Left ventricle myocardium inferior (tissue), 1 donor: Measurements from ENCODE around the gene SDC1. TPM values are rescaled to one million over a fixed set of nuclear protein-coding genes. Genes with fewer than 3 reads are reported as not detected.

ENCODE experiments used
- DNase-seq: peaks from one replicate; pipeline ENCODE4 v3.0.0-alpha.2; 2020
- H3K27ac ChIP-seq: fragments of 200-600 bp; replicated peaks from 2 replicates; pipeline ENCODE4 v1.8.0; 2021
- H3K27me3 ChIP-seq: fragments of 200-600 bp; 2 replicates; pipeline ENCODE4 v1.8.0; 2021; ENCODE audit warnings: low read depth
- H3K36me3 ChIP-seq: fragments of 200-600 bp; 2 replicates; pipeline ENCODE4 v1.8.0; 2021
- H3K4me1 ChIP-seq: fragments of 200-600 bp; 2 replicates; pipeline ENCODE4 v1.8.0; 2021
- H3K4me3 ChIP-seq: fragments of 200-600 bp; 2 replicates; pipeline ENCODE4 v1.8.0; 2021; ENCODE audit warnings: mild to moderate bottlenecking, moderate library complexity
- H3K9me3 ChIP-seq: fragments of 200-600 bp; replicated peaks from 2 replicates; pipeline ENCODE4 v1.8.0; 2021
- CTCF ChIP-seq: fragments of 200-600 bp; IDR thresholded peaks from 2 replicates; pipeline ENCODE4 v1.8.0; 2021; ENCODE audit warnings: antibody characterized with exemption, mild to moderate bottlenecking, borderline replicate concordance
- intact Hi-C: fragments of 100-400 bp; cut with micrococcal nuclease; formaldehyde crosslinking; loops from one replicate; pipeline ENCODE4 v1.11.0; 2022
- total RNA-seq: library from RNA; stranded (reverse); fragmentation: NEBNext Ultra II Directional; extraction: Animal tissue kit (Norgen Biotek cat#: 25700); gene quantifications from one replicate; pipeline ENCODE4 v1.2.1, GENCODE V29; 2021
- donor health status: DM: no; HTN: yes; CAD: no; lungs with severe emphysema.

The SDC1 gene
- total RNA-seq, 1 donor from 2014 or later: 0.41 TPM

GRCh38 chr2:20218331-20219320 lies 6.3 kb downstream of the SDC1 start:
- H3K27ac ChIP-seq: no peak overlapping the region
- intact Hi-C loops: no loop called here
- DNase-seq: no peak
- H3K27me3 ChIP-seq: peaks cover 22% of the 10 kb centered on the region
- H3K4me3 ChIP-seq: no peak overlapping the region
- TF ChIP-seq CTCF: no peak
- H3K9me3 ChIP-seq: no peaks in the 10 kb centered on the region
- H3K4me1 ChIP-seq: peaks cover 7% of the 10 kb centered on the region
- no peaks in the 10 kb centered on the region for H3K36me3 ChIP-seq

GRCh38 chr2:20217041-20217970 lies 7.6 kb downstream of the SDC1 start:
- H3K36me3 ChIP-seq: no peaks in the 10 kb centered on the region
- DNase-seq: no peak
- H3K4me3 ChIP-seq: no peak overlapping the region
- intact Hi-C loops: no loop called here
- no peak for TF ChIP-seq CTCF
- no peak overlapping the region for H3K27ac ChIP-seq
- no peaks in the 10 kb centered on the region for H3K9me3 ChIP-seq
- H3K4me1 ChIP-seq: no peaks in the 10 kb centered on the region
- H3K27me3 ChIP-seq: peaks cover 9% of the 10 kb centered on the region

GRCh38 chr2:20216130-20217025 lies 8.6 kb downstream of the SDC1 start:
- intact Hi-C loops: no loop called here

GRCh38 chr2:20215183-20216040 lies 9.5 kb downstream of the SDC1 start:
- intact Hi-C loops: no loop called here
- Histone ChIP-seq H3K36me3 (no peaks in the 10 kb centered on the region), H3K9me3 (no peaks in the 10 kb centered on the region), H3K27ac (no peak overlapping the region), H3K4me3 (no peak overlapping the region), H3K4me1 (no peaks in the 10 kb centered on the region), H3K27me3 (no peaks in the 10 kb centered on the region)
- no peak for DNase-seq
- TF ChIP-seq CTCF: no peak

More at GRCh38 chr2:20216130-20217025, 8.6 kb downstream of the SDC1 start:
- Histone ChIP-seq H3K36me3 (no peaks in the 10 kb centered on the region), H3K9me3 (no peaks in the 10 kb centered on the region), H3K4me3 (no peak overlapping the region), H3K27ac (no peak overlapping the region), H3K4me1 (no peaks in the 10 kb centered on the region), H3K27me3 (no peaks in the 10 kb centered on the region)
- TF ChIP-seq CTCF: no peak
- no peak for DNase-seq
